Measurements from ENCODE around the gene TMEM131L. TPM values are rescaled to one million over a fixed set of nuclear protein-coding genes. Genes with fewer than 3 reads are reported as not detected.

The TMEM131L gene
- total and polyA plus RNA-seq, 12 donors: 2.7 to 33.6 (median 18.5) TPM

- no peak for ATAC-seq
These were observed 110.2 kb downstream of the TMEM131L start for GRCh38 chr4:153576443-153576774.

DNA sequence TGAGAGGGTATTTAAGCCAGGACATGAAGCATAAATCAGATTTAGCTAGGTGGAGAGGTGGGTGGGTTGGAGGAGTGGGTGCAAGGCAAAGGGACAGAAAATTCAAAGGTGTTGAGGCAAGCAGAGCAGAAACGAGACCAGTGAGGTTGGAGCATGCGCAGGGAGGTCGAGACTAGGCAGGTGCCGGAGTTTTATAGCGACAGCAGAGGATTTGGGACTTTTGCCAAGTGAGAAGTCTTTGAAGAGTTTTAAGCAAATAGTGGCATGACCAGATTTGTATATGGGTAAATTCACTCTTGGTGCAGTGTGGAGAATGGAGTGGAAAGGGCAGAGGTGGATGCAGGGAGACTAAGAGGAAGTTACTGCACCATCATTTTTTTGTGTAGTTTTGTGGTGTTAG, 110.9 kb downstream of the TMEM131L start:
- Histone ChIP-seq H3K27ac (no peak overlapping the region), H3K27me3 (no peaks in the 10 kb centered on the region), H3K9me3 (no peaks in the 10 kb centered on the region), H3K4me3 (no peak overlapping the region), H3K36me3 (peaks cover 0 to 16% (median 0%) of the 10 kb centered on the region in 9 donors), H3K4me1 (peaks cover 0 to 36% (median 23%) of the 10 kb centered on the region in 9 donors)
- no peak for TF ChIP-seq CTCF (IDR thresholded peaks at IDR 0.05)
- intact Hi-C loops (cut with DNase I): loop anchor here in 9 of 10 donors (1.0 to 10.0 kb wide), 12 partner anchors 110 to 435 kb away; partner anchors contain the start of genes MND1 (in 4 of the 9) and TMEM131L (in 3 of the 9)
- no peak for ATAC-seq
- DNase-seq: no peak
- WGBS, 2 donors: 66 to 71% methylated on average over 5 of the region's 5 CpGs

More at GRCh38 chr4:153576443-153576774, 110.2 kb downstream of the TMEM131L start:
- WGBS, 2 donors: 60 to 63% methylated on average over 2 of the region's 2 CpGs
- Histone ChIP-seq H3K36me3 (peaks cover 0 to 16% (median 0%) of the 10 kb centered on the region in 9 donors), H3K27ac (no peak overlapping the region), H3K27me3 (no peaks in the 10 kb centered on the region), H3K4me1 (peaks cover 0 to 40% (median 23%) of the 10 kb centered on the region in 9 donors), H3K9me3 (no peaks in the 10 kb centered on the region), H3K4me3 (no peak overlapping the region)
- no peak for DNase-seq
- peak in 1 of 9 donors; percentile 9 for TF ChIP-seq CTCF (IDR thresholded peaks at IDR 0.05)
- intact Hi-C loops (cut with DNase I): loop anchor here (1.0 to 10.0 kb wide), 12 partner anchors 109 to 434 kb away; partner anchors contain the start of genes MND1 (in 4 of the 10) and TMEM131L (in 3 of the 10)

GRCh38 chr4:153579410-153579809, 113.2 kb downstream of the TMEM131L start:
- Histone ChIP-seq H3K4me1 (peaks cover 0 to 20% (median 4%) of the 10 kb centered on the region in 9 donors), H3K27ac (no peak overlapping the region), H3K9me3 (no peaks in the 10 kb centered on the region), H3K36me3 (peaks cover 0 to 39% (median 0%) of the 10 kb centered on the region in 9 donors), H3K4me3 (no peak overlapping the region), H3K27me3 (no peaks in the 10 kb centered on the region)
- no peak for ATAC-seq
- no peak for DNase-seq
- 92% methylated on average over 4 of the region's 4 CpGs for WGBS, 2 donors
- intact Hi-C loops (cut with DNase I): loop anchor here in 9 of 10 donors (5.0 to 10.0 kb wide), 8 partner anchors 112 to 437 kb away; partner anchors contain the start of genes TMEM131L (in 3 of the 9) and MND1 (in 1 of the 9)
- TF ChIP-seq CTCF (IDR thresholded peaks at IDR 0.05): no peak

- intact Hi-C loops (cut with DNase I): loop anchor here in 9 of 10 donors (5.0 to 10.0 kb wide), 8 partner anchors 113 to 438 kb away; partner anchors contain the start of genes TMEM131L (in 3 of the 9) and MND1 (in 1 of the 9)
- Histone ChIP-seq H3K27me3 (no peaks in the 10 kb centered on the region), H3K27ac (no peak overlapping the region), H3K9me3 (no peaks in the 10 kb centered on the region), H3K4me1 (peaks cover 0 to 16% (median 0%) of the 10 kb centered on the region in 9 donors), H3K36me3 (peaks cover 0 to 43% (median 0%) of the 10 kb centered on the region in 9 donors), H3K4me3 (no peak overlapping the region)
- 18 to 21% methylated on average over 1 of the region's 1 CpG for WGBS, 2 donors
- DNase-seq (no peak), ATAC-seq (no peak)
- TF ChIP-seq CTCF (IDR thresholded peaks at IDR 0.05): no peak
These were observed 113.7 kb downstream of the TMEM131L start for GRCh38 chr4:153579872-153580271.
